ENCODE results near the gene LENG8.

The LENG8 gene

GRCh38 chr19:54422136-54422535, 26.9 kb upstream of the LENG8 start:
- DNase-seq (ENCODE audit: low spot score): peak; percentile 7

DNA sequence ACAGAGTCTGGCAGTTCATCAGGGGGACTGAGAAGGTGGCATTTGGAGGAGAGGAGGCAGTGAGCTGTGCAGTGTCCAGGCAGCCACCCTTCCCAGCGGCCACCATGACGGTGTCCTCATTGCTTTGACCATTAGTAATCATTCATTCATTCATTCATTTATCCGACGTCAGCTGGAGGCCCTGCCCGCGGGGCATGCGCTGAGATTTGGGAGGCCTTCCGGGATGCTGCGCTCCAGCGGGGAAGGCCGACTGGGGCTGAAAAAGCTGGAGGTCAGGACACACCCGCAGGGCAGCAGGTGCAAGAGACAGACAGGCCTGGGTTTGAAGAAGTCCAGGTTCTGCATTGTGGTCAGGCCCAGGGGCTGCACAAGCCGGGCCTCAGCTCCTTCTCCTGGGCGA, 24.8 kb upstream of the LENG8 start:
- DNase-seq (ENCODE audit: low spot score): no peak

GRCh38 chr19:54424660-54425381, 24.2 kb upstream of the LENG8 start:
- no peak for DNase-seq (ENCODE audit: low spot score)

- no peak for DNase-seq (ENCODE audit: low spot score)
Observed at GRCh38 chr19:54425382-54425723, 23.6 kb upstream of the LENG8 start.

DNA sequence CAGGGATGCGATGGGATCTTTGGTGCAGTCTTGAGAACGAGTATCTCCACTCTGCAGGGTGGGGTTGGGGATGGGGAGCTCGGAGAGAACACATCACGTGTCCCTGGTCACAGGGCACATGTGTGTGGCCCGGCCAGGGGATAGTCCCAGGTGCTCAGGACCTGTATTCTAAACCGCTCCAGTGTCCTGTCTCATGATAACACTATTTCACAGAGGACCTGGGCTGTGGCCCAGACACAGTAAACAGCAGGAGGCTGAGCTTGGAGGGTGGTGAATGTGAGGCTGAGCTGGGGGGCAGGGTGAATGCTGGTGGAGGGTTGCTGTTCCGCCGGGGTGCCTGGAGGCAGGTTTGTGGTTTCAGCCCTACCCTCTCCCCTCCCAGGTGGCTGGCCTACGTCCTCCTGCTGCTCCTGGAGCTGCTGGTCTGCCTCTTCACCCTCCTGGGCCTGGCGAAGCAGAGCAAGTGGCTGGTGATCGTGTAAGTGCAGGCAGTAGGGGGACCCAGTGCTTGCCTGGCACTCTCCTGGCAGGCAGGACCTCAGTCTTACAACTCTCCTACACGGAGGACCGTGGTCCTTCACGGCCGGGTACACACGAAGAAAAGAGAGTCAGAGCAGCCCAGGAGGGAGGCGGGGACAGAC, 22.6 kb upstream of the LENG8 start:
- peak; percentile 8 for DNase-seq (ENCODE audit: low spot score)

- DNase-seq (ENCODE audit: low spot score): no peak
Observed at GRCh38 chr19:54427586-54427985, 21.4 kb upstream of the LENG8 start.

GRCh38 chr19:54428323-54429175, 20.4 kb upstream of the LENG8 start:
- peak; percentile 7 for DNase-seq (ENCODE audit: low spot score)

DNA sequence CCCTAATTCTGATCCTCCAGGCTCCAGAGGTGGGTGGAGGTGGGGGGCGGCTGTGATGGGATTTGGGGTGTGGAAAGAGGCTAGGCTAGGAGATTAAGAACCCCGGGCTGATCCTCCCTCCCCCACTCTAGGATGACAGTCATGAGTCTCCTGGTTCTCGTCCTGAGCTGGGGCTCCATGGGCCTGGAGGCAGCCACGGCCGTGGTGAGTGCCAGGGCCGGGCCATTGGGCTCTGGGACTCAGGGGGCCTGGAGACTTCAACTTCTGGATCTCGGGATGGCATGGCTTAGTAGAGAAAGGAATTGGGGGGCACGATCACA, 19.9 kb upstream of the LENG8 start:
- no peak for DNase-seq (ENCODE audit: low spot score)

DNA sequence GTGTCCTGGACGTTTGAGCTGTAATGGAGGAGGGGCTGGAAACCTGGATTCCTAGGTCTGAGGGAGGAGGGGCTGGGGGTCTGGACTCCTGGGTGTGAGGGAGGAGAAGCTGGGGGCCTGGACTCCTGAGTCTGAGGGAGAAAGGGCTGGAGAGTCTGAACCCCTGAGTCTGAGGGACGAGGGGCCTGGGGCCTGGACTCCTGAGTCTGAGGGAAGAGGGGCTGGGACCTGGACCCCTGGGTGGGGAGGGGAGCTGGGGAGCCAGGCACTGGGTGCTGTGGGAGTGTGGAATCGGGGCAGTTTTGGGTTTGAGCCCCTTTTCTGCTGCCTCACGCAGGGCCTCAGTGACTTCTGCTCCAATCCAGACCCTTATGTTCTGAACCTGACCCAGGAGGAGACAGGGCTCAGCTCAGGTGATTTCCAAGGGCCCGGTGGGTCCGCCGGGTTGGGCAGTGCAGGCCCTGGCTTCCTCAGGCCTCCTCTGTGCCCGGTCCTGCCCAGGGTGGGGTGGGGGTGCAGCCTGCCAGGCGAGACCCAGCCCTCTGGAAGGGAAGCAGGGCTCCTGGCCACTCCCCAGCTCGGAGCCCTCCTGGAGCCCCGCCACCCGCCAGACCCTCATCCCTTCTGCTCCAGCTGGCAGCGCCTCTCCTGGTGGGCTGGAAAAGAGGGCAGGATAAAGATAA, 19.3 kb upstream of the LENG8 start:
- no peak for DNase-seq (ENCODE audit: low spot score)

GRCh38 chr19:54430306-54431254, 18.4 kb upstream of the LENG8 start:
- peak; percentile 83 for DNase-seq (ENCODE audit: low spot score)

GRCh38 chr19:54431255-54431838, 17.7 kb upstream of the LENG8 start:
- DNase-seq (ENCODE audit: low spot score): no peak

- no peak for DNase-seq (ENCODE audit: low spot score)
Observed at GRCh38 chr19:54432144-54432738, 16.8 kb upstream of the LENG8 start.

DNA sequence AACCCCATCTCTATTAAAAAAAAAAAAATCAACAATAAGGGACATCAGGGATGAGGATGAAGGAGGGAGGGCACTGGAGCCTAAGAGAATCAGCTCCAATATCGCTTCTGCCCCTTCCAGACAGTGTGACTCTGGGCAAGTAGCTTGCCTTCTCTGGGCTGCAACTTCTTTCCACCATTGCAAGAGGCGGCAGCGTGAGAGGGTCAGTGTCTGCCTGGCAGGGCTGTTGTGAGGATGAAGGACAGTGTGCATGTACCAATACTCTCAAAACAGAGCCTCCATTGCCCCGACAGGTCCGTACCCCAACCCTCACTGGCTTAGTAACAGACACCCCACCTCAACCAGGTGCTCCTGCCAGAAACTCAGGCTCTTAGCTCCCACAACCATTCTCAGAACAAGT, 15.3 kb upstream of the LENG8 start:
- no peak for DNase-seq (ENCODE audit: low spot score)

GRCh38 chr19:54434112-54434872, 14.7 kb upstream of the LENG8 start:
- no peak for DNase-seq (ENCODE audit: low spot score)

GRCh38 chr19:54434873-54435214, 14.2 kb upstream of the LENG8 start:
- DNase-seq (ENCODE audit: low spot score): no peak

- DNase-seq (ENCODE audit: low spot score): no peak
Observed at GRCh38 chr19:54435551-54436016, 13.4 kb upstream of the LENG8 start.

DNA sequence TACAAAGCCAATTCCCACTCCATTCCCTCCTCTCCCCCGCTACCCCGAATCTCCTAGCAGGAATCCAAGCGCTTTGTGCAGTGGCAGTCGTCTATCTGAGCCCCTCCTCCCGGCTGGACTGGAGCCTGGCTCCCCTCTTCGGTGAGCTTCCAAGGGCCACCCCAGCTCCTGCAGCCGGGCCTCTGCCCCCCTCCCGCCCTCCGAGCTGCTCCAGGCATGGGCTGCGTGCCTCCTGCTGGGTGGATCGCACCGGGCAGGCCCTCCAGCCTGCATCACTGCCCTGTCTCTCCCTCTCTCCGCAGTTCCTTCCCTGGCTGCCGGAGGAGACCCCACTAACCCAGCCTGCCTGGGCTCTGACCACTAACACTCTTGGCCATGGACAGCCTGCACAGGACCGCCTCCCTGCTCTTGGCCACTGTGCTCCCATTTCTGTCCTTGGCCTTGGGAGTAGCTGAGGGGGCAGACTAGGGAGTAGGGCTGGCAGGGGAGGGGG, 12.9 kb upstream of the LENG8 start:
- DNase-seq (ENCODE audit: low spot score): no peak

DNA sequence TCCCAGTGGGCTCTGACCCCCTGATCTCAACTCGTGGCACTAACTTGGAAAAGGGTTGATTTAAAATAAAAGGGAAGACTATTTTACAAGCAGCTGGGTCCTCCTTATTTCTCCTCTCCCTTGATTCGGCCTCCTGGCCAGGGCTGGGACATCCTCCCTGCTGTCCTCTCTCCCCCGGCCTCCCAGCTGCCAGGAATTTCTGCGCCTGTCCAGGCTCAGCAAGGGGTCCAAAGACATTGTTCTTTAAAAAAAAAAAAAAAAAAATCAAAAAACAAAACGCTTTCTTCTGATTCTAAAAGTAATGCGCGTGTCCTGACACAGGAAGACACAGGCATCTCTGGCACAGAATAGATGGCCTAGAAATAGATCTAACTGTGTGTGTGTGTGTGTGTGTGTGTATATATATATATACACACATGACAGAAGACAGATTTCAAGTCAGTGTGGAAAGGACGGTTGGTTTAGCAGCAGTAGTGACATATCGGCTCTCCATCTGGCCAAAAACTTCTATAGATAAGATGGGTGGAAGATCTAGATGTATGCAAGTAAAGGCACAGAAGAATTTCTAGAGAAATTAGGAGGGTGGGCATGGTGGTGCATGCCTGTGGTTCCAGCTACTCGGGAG, 12.3 kb upstream of the LENG8 start:
- no peak for DNase-seq (ENCODE audit: low spot score)

- DNase-seq (ENCODE audit: low spot score): peak; percentile 48
Observed at GRCh38 chr19:54439174-54439851, 9.7 kb upstream of the LENG8 start.
